Metanephros (tissue), 2 donors: ENCODE measurements around the gene CELF1. TPM values are rescaled to one million over a fixed set of nuclear protein-coding genes. Genes with fewer than 3 reads are reported as not detected.

Experiments
- small RNA-seq: library from RNA; depleted of rRNA; stranded (forward); fragments of <200 nt; gene quantifications from one replicate; pipeline ENCODE3, GENCODE V24; 2014; ENCODE audit warnings: low replicate concordance
- total RNA-seq: library from RNA; depleted of rRNA; stranded (reverse); fragments of >200 nt; gene quantifications from one replicate; pipeline ENCODE4 v1.2.3, GENCODE V29; 2014

The CELF1 gene
- total RNA-seq: 140 TPM

GRCh38 chr11:47552566-47553405, at the start of gene CELF1:
Gene CELF1, minus strand, starts transcription at chr11:47553132. Its CDS starts 53,609 bp downstream, at chr11:47499523.

GRCh38 chr11:47593934-47594855, 41.3 kb upstream of the CELF1 start, which contains the start of gene C1QTNF4:
Gene C1QTNF4, minus strand, starts transcription at chr11:47594411. Its CDS starts 3,601 bp downstream, at chr11:47590810.

GRCh38 chr11:47586098-47586855, 33.3 kb upstream of the CELF1 start, which contains the start of gene FAM180B:
Gene FAM180B, plus strand, starts transcription at chr11:47586678. Its CDS starts 91 bp downstream, at chr11:47586769.

GRCh38 chr11:47578524-47579494, 25.9 kb upstream of the CELF1 start, which contains the start of the genes KBTBD4 and NDUFS3:
Gene KBTBD4, minus strand, starts transcription at chr11:47578970. Its CDS starts 19 bp downstream, at chr11:47578951.
Gene NDUFS3, plus strand, starts transcription at chr11:47579074. Its CDS starts 18 bp downstream, at chr11:47579092.

GRCh38 chr11:47565340-47566148, 12.6 kb upstream of the CELF1 start, which contains the start of gene PTPMT1:
Gene PTPMT1, plus strand, starts transcription at chr11:47565599. Its CDS starts 24 bp downstream, at chr11:47565623.

GRCh38 chr11:47448566-47449427, 104.1 kb downstream of the CELF1 start, which contains the start of gene RAPSN:
Gene RAPSN, minus strand, starts transcription at chr11:47449136. Its CDS starts 172 bp downstream, at chr11:47448964.

GRCh38 chr11:47426062-47426956, 126.6 kb downstream of the CELF1 start, which contains the start of gene PSMC3:
Gene PSMC3, minus strand, starts transcription at chr11:47426439. Its CDS starts 160 bp downstream, at chr11:47426279.

Small RNAs within 50 kb of the gene (small RNA-seq; reads per million reads assigned to genes)
- gene RN7SL652P: not detected
- not detected for gene RNU5E-10P

Other genes starting within 250 kb of the CELF1 start
- gene MYBPC3, start 200.4 kb downstream of the CELF1 start, total RNA-seq: 0.23 TPM
- gene SPI1, start 174.6 kb downstream of the CELF1 start, total RNA-seq: 19.0 TPM
- 60.7 TPM for gene SLC39A13, start 144.5 kb downstream of the CELF1 start, total RNA-seq
- gene PSMC3, start 126.7 kb downstream of the CELF1 start, total RNA-seq: 56.9 TPM
- 12.8 TPM for gene RAPSN, start 104.0 kb downstream of the CELF1 start, total RNA-seq
- 53.8 TPM for gene PTPMT1, start 12.5 kb upstream of the CELF1 start, total RNA-seq
- gene KBTBD4, start 25.8 kb upstream of the CELF1 start, total RNA-seq: 22.0 TPM
- 52.8 TPM for gene NDUFS3, start 25.9 kb upstream of the CELF1 start, total RNA-seq
- 0.70 TPM for gene FAM180B, start 33.5 kb upstream of the CELF1 start, total RNA-seq
- gene C1QTNF4, start 41.3 kb upstream of the CELF1 start, total RNA-seq: 9.6 TPM
- 49.9 TPM for gene MTCH2, start 89.4 kb upstream of the CELF1 start, total RNA-seq
- gene AGBL2, start 162.2 kb upstream of the CELF1 start, total RNA-seq: 4.4 TPM
- 141 TPM for gene FNBP4, start 214.2 kb upstream of the CELF1 start, total RNA-seq